Stimulated activated CD8-positive, alpha-beta memory T cell treated with anti-CD3 and anti-CD28 coated beads, Interleukin-12 subunit alpha, Interleukin-12 subunit beta, amount 100 ng/mL, for 24 hours (primary cell): ENCODE results near the gene PIGK.

Experiments
- DNase-seq: peaks from one replicate; pipeline ENCODE4 v3.0.0-alpha.2; 2020; ENCODE audit errors: extremely low read depth

PIGK gene

DNA sequence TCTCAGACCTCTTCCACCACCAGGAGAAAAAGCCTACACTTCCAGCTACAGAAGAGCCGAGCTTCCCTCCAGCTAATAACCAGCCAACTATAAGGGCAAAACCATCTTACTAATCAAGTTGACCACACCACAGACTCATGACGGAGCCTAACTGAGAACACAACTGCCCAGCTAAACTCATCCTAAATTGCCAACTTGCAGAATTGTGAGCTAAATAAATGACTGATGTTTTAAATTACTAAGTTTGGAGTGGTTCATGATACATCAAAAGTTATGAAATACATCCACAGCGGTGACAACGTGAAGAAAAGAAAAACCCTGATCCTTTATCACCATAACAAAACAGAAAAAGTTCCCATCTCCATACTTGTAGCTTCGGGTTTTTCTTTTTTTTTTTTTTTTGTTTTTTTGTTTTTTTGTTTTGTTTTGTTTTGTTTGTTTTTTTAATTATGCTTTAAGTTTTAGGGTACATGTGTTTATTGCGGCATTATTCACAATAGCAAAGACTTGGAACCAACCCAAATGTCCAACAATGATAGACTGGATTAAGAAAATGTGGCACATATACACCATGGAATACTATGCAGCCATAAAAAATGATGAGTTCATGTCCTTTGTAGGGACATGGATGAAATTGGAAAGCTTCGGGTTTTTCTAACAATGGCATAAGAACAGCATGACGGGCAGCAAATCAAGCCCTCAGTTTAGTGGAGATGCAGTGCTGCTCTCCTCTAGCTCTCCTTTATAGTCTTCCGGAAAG is 122.6 kb downstream of the PIGK start:
- no peak for DNase-seq

DNA sequence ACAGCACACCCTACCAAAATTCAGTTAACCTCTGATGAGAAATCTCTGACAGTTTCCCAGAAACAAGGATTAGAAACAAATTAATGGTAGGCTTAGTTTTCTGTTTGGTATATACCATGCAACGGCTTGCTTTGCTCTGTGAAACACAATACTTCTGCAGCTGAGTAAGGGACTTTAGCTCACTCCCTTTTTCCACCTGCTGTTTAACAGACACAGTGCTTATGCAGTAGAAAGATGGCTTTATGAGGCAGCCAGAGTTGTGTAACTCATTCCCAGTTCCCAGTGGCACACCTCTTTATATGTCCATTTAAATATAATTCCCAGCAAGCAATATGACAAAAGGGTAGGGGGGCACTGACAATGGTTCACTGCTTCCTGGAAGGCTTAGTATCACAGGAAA is 124.0 kb downstream of the PIGK start:
- DNase-seq, result no peak

DNA sequence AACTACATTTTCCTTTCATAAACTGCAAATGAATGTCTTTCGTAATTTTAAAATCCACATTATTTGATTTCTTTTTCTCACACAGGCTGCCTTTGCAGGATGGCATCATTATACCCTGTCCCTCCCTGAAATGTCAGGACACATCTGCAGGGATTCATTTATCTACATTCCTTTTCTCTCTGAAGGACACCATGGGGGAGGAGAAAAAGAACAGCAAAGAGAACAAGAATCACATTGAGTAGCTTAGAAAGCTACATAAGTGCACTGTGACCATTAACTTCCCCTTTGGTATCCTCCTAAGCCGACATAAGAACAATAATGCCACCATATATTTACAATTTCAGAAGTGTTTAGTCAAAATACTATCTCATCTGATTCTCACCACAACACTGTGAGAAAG is 129.5 kb downstream of the PIGK start:
- DNase-seq, result no peak

DNA sequence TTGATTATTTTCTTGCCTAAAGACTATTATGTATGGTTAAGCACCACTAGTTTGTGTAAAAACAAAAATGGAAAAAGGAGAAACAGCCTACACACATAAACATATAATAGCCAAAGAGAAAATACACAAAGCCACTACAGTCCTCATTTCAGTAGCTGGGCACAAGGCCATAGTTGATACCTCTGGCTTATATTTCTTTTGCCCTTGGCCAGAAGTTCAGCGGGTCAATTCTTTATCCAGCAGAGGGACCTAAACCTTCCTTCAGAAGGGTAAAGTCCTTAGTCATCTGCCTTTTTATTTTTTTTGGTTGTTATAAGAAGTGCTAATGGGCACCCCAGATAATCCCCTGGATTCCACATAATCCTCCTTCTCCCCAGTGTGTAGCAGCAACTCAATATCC is 134.1 kb downstream of the PIGK start:
- no peak for DNase-seq

DNA sequence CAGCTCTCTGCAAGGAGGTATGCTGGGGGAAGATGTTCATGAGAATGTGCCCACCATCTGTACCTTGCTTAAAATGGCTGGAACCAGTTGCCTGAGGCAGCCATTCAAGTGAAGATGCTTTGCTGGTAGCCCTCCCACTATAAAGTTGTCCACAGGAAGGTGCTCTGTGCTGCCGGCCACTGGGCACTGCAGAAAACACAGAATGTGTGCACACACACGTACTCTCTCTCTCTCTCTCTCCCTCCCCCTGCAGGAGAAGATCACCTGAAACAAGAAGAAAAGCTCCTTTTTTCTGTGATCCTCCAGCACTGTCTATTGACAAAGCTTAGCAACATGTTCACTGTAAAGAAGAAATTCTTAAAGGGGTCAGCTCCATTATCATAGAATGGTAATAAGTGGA is 134.8 kb downstream of the PIGK start:
- DNase-seq, result no peak

DNA sequence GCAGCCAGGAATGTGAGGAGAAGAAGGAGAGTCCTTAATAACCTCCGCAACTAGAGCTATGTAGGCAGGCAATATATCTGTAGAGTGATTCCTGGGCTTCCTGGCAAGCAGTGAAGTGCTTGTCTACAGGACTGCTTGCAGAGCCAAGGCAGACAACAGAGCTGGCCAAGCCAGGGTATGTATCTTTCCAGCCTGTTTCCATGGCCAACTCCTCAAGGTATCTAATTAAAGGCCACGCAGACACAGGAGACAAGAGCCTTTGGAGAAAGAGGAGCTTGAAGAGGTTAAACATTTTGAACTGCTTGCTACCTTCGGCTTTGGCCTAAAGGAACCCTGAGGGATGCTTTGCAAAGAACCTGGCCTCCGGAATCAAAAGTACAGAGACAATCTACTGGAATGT is 137.4 kb downstream of the PIGK start:
- no peak for DNase-seq

DNA sequence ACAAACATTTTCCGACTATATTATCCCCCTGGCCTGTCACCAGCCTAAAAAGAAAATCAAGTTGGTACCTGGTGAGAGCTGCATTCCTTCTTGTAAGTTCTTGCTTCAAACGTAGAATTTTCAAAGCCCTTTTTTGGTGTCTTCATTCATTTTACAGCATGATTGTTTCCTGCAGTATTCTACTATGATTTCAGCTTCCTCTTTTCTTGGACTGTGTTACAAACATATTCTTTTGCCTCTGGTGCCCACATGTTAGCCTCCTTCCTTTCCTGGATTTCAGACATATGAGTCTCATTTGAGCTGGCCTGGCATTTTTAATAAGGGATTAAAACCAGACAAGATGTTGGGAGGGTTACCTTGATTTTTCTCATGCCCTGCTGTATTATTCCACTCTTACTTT is 142.5 kb downstream of the PIGK start:
- no peak for DNase-seq

DNA sequence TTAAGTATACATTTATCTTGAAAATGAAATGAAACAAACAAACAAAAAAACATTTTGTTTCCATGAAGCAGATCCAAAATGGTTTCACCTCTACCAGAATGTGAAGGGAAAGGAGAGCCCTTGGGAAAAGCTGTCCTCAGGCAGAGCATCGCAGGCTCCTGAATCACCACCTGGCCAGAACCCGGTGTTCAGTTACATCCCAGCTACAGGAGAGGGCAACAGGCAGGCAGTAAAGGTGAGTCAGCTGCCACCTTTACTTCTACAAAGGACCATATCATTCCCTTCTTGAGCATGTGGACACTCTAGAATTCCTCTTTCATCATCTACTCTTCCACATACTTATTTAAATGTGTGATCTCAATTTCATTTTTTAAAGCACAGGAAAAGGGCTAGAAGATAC is 151.2 kb downstream of the PIGK start:
- no peak for DNase-seq

DNA sequence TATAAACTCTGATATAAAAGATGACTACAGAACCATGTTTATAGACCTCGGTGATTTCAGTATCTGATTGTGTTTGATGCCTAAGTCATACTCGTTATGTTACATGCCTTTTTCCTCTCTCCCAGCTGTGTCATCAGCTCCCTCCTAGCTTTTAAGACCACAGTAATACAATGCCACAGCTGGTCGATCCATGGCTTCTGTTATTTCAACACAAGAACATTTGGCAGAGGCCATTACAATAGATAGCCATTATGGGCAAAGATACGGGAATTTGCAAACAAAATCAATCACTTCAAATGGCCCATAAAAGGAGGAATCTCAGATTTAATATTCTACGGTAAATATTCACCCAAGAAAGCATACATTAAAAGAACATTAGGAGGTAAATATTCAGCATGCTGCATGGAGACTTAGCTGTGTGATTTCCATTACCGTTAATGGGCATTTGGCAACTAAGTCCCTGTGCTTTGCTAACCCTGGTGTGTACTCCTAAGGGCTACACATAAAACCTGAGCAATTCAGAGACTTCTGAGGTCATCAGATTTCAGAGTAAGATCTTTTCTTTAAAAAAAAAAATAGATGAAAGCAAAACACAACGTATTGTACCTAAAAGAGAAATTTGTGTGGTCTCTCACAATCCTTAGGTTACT is 153.4 kb downstream of the PIGK start:
- no peak for DNase-seq

DNA sequence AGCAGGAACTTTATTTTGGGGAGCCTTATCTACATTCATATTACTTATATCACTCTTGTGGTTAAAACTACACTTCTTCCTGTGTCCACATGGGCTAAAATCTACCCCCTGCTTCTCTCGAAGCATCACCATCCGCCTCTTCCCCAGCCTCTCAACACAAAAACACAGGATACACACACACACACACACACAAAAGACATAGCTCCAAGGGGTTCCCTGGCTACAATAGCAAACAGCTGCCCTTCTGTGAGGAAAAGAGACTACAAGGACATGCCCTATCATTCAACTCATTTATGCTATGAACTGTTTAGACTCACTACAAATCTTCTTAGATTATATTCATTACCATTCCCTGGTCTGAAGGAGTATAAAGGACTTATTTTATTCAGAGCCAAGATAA is 155.0 kb downstream of the PIGK start:
- no peak for DNase-seq

DNA sequence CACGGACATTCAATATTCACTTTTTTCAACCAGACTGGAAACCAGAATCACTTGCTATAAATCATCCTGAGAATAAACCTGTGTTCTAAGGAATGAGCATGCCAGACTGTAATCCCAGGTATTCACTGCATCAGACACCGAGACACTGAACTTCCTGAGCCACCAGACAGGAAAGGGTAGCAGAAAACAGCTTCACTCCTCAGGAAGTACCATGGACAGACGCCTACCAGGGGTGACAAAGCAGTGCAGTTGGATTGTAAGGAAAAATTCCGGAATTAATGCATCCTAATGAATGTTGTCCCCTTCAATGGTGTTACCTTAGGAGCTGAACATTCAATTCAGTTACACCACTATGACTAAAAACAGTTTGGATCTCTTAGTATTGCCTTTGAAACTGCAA is 156.1 kb downstream of the PIGK start:
- no peak for DNase-seq

DNA sequence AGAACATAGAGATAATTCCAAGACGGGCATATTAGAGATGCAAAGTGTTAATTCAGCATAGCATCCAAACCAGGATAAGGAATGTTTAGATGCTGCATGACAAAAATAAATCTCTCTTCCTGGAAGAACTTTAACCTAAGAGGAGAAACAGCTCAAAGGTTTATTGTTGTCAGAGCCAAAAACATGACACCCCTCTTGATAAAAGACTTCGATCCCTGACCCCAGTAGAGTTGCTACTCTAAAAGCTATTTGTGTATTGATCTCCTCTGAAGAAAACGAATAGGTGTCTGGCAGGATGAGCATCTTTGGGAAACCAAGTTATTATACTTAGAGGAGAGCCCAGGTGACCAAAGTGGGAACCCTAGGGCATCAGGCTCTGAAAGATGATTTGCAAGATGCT is 158.1 kb downstream of the PIGK start:
- no peak for DNase-seq

DNA sequence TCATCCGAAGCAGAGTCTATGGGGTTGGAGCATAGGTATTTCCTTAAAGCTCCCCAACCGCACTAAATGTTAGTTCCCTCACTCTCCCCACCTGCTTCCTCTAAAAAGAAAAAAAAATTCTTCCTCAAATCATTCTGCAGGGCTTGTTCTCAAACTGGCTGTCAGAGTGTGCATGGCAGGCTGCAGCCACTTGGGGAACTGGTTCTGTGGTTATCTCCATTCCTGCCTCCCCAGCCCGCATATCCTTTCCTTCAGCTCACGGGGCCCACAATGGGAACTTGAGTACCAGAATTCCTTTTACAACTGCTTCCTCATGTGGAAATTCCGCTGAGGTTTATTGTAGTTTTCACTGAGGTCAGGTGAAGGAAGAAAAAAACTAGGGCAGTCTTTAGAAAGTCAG is 159.2 kb downstream of the PIGK start:
- no peak for DNase-seq

DNA sequence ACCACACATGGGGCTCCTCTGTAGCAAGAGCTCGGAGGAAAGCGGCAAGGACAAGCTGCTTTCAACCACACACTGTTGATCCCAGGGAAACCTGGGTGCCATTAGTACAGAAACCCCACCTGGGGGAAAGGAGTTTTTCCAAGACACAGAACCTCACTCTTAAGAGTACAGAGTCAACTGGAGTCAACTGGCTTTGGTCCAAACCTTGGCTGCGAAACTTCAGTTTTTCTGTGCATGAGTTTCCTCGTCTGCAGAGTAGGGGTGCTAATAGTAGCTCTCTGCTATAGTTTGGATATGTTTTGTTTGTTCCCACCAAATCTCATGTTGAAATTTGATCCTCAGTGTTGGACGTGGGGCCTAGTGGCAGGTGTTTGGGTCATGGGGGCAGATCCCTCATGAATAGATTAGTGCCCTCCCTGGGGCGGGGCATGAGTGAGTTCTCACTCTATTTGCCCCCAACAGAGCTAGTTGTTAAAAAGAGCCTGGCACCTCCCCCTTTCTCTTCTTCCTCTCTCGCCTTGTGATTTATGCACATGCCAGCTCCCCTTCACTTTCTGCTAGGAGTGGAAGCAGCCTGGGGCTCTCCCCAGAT is 161.1 kb downstream of the PIGK start:
- DNase-seq, result no peak

DNA sequence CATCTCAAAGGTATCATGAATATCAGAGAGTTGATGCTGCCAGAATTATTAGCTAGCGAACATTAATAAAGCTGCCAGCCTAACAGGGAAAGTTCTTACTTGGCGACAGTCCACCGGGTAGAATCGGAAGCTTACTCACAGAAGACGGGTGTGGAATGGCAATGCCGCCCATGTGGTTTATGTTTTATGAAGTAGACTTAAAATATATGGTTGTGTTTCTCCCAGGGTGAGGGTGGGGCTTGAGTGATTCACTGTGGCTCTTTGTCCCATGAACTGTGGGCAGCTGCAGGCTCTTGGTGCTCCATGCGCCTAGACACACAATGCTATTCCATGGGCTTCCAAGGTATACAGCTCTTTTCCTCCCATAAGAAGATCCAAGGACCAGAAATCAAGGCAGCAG is 162.7 kb downstream of the PIGK start:
- no peak for DNase-seq

DNA sequence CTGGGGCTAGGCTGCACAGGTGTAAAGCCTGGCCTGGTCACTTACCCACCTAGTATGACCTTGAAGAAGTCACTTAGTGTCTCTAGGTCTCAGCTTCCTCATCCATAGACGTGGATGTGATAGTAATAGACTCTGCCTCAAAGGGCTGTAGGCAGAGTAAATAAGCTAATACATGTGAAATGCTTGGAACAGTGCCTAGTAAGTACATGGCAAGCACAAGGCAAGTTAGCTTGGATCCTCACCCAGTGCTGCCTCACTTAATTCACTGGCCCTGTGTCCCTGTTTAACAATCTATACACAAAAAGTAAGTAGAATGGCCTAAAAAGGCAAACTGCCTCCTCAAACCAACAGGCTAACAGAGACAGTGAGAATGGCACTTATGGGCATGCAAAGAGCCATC is 167.8 kb downstream of the PIGK start:
- DNase-seq, result no peak

DNA sequence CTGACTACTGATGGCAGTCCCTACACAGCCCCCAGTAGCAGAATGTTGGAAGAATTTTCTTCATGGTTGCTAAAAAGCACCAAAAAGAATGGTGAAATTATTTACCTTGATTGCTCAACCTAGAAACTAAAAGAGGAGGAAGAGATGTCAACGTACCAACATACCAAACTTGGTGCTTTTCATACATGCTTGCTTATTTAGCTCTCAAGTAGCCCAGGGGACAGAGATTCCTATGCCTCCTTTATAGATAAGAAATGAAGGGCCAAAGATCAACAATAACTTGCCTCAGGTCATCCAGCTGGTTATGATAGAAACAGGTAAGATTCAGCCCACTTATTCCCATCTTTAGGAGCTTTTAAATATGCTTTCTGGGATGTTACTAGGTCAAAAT is 170.6 kb downstream of the PIGK start:
- DNase-seq, result no peak

DNA sequence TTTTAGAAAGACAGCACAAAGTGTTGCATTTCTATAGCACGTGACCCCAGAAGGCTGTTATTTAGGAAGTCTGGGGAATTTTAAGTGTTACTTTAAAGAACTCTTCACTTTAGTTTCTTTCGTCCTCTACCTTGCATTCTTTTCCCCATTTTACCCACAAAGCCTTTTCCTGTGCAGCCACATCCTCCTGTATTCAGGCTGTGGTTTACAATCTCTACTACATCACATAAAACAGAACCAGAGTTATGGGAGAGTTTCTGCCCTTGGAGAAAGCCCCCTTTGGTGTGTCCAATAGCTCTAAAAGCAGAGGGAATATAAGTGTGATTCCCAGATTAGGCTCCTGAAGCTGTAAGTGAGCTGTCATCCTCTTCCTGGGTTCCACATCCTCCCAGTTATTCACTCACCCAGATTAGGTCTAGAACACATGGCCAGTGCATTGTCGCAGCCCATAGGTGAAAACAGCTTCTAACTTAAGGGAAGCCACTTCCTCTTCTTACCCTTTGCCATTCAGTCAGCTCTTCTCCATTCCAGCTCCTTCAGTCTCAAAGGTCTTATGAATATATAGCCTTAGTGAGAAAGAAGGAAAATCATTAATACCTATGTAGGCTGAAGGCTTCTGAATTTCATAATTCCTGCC is 171.1 kb downstream of the PIGK start:
- no peak for DNase-seq

DNA sequence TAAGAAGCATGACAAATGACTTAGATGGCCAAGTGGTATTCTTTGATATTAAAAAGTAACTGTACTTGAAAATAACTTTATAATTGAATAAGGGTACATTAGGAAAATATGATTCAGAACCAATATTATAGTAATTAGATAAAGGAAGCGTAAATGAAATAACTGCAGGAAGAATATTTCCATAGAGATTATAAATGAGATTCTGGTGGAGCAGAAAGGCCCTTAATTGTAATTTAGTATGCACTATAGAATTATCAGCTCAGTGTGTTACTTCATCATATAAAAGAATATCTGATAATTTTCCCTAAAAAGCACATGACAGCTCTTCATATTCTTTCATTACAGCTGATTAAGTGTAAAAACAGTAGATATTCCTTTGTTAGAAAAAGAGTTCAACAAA is 171.7 kb downstream of the PIGK start:
- DNase-seq, result no peak

DNA sequence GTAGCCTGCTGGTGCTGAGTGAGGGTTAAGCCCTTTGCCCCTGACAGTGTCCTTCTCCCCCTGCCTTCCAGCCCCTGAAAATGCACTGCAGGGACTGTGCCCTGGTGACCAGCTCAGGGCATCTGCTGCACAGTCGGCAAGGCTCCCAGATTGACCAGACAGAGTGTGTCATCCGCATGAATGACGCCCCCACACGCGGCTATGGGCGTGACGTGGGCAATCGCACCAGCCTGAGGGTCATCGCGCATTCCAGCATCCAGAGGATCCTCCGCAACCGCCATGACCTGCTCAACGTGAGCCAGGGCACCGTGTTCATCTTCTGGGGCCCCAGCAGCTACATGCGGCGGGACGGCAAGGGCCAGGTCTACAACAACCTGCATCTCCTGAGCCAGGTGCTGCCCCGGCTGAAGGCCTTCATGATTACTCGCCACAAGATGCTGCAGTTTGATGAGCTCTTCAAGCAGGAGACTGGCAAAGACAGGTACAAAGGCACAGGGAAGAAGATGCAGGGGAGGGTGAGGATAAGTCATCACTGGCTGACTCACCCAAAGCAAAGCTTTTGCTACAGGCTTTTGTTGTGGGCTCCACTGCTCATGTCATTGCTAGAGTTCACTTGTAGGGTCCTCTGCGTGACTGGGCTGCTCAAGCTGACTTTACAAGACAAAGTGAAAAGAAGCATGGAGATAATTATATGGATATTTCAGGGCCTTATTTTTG is 174.9 kb downstream of the PIGK start:
- no peak for DNase-seq

DNA sequence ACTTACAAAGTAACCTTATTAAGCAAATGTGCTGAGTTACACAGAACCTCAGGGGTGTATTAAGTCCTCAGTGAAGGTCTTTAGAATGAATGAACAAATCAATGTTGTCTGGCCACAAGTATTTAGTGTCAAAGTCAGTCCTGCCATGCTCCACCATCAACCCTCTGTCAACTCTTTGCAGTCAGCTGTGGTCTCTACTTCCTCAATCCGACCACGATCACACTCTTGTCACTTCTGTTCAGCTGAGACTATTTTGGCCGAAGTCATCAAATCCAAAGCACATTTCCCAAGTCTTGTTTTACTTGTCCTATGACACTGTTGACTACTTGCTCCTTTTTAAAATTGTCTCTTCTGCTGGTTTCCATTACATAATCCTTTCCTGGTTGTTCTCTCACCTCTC is 178.4 kb downstream of the PIGK start:
- DNase-seq, result no peak

DNA sequence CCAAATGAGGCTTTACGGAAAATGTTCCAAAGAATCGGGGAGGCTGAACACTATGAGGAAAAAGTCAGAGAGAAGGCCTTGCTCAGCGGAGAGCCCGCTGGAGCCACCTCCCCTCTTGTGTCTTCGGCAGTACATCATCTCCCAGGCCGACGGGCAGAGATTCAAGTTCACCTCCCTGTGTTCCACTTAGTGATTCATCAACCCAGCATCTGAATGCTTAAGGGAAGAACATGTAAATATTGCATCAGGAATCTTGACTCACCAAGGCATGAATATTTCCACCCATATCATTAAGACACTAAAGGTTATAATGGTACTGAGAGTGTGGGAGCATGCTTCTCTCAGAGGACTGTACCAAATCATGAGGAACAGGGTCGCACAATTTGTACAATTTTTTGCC is 179.5 kb downstream of the PIGK start:
- no peak for DNase-seq
